HCT116 (cell line): Measurements from ENCODE around the gene UCK1.

Experiments used
- CTCF ChIP-seq, 3 experiments: fragments of 200-600 bp in 1 of 3; sonication (generic) in 1 of 3; IDR thresholded peaks in 2 of 3; conservative IDR thresholded peaks in 1 of 3; 2 replicates each; pipeline ENCODE4 v1.5.1; 2012 to 2017; ENCODE audit warnings: low read depth in 2 of 3, low read length in 2 of 3, antibody characterized with exemption in 1 of 3, borderline replicate concordance in 1 of 3, control low read depth in 1 of 3, mild to moderate bottlenecking in 1 of 3, mixed read lengths in 1 of 3, mixed run types in 1 of 3, moderate library complexity in 1 of 3; ENCODE audit not compliant: insufficient read depth in 1 of 3
- POLR2A ChIP-seq: IDR thresholded peaks from 2 replicates; pipeline ENCODE4 v1.7.0; 2011; ENCODE audit warnings: borderline replicate concordance; ENCODE audit not compliant: insufficient read depth, insufficient read length; ENCODE audit errors: extremely low read depth

- TF ChIP-seq POLR2A, result no peak
- no peak for TF ChIP-seq CTCF (IDR thresholded peaks at IDR 0.05 in 2 of 3, conservative IDR thresholded peaks at IDR 0.05 in 1 of 3; ENCODE audit: borderline replicate concordance in 1 of 3, insufficient read depth in 1 of 3, low read depth in 2 of 3, low read length in 2 of 3)
These were observed 44.1 kb downstream of the UCK1 start for GRCh38 chr9:131487001-131487400.
